NCI-H2227 treated with DMSO at 0.1 percent for 48 hours (cell line): ENCODE results near the gene GPSM1.

Experiments used
- DNase-seq: peaks from one replicate; lab custom pipeline; 2025; lab: John Stamatoyannopoulos, UW

The GPSM1 gene

GRCh38 chr9:136327304-136327974, at the start of gene GPSM1:
TSS of gene GPSM1 (plus strand) at chr9:136327539. CDS start at chr9:136327696, 157 bp downstream.
- no peak for DNase-seq

DNA sequence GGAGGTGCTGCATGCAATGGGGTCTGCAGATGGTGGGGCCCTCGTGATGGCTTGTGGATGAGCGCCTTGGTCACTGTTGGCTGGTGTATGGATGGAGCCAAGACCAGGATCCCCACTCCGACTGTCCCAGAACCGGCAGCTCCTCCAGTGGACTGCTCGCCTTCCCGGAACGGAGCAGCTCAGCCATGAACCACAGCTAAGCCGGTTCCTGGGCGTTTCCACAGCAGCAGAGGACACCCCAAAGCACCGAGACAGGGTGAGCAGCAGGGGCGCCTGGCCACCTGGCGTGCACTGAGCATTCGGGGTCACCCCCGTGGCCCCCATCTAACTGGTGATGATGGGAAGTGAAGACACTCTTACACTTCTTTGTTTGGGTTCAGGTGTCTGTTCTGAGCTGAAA, 49.6 kb upstream of the GPSM1 start:
- no peak for DNase-seq

DNA sequence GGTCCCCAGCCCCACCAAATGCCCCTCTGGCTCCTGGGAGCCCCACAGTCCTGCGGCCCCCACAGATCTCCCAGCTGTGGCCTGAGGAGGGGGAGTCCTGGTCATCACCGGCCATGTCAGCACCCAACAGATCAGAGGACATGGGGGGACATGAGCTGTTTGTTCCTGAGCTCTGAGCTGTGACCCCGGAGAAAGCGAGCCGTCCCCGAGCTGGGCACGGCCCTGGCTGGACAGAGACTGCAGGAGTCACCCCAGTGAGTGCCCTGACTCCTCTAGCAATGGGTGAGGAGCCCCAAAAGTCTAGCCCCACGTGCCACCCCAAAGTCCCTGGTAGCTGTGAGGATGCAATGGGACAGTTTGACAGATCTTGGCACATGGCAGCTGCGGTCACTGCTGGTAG, 49.1 kb upstream of the GPSM1 start:
- no peak for DNase-seq

DNA sequence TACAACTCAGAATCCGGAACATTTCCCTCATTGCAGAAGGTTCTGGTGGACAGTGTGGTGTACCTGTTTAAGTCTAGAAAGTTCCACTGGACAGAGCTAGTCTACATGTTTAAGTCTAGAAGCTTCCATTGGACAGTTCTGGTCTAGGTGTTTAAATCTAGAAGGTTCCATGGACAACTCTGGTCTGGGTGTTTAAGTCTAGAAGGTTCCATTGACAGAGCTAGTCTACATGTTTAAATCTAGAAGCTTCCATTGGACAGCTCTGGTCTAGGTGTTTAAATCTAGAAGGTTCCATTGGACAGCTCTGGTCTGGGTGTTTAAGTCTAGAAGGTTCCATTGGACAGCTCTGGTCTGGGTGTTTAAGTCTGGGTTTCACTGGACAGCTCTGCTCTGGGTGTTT, 48.4 kb upstream of the GPSM1 start:
- no peak for DNase-seq

- no peak for DNase-seq
These were observed 47.9 kb upstream of the GPSM1 start for GRCh38 chr9:136279471-136279870.

DNA sequence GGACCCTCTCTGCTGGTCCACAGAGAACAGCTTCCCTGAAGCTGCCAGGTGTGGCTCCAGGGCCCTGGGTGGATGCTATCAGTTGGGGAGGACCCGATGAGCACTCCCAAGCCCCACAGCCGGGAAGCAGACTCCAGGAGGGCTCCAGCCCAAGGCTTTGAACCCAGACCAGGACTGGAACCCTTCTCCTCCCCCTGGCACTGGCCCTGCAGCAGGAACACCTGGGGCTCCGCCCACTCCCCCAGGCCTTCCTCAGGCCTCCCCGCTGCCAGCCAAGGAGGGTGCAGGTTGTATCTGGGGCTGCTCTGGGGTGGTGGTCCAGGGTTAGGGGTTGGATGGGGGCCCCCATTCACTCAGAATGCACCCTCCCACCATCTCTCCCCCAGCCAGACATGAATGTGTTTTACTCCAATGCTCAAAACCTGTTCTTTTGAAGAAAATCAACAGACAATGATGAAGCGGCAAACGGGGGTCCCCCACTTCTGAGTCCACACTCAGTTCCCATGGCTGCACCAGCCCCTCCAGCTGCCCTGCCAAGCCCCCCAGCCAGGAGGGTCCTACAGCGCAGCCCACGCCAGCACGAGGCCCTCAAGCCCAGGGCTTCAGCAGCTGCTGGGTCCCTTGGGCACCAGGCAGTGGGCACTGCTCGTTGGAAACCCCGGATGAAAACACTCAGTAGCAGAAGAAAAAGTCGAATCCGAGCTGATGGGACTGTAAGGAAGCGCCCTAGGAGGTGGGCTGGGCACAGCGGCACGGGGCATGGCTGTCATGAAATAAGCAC, 46.6 kb upstream of the GPSM1 start:
- no peak for DNase-seq

DNA sequence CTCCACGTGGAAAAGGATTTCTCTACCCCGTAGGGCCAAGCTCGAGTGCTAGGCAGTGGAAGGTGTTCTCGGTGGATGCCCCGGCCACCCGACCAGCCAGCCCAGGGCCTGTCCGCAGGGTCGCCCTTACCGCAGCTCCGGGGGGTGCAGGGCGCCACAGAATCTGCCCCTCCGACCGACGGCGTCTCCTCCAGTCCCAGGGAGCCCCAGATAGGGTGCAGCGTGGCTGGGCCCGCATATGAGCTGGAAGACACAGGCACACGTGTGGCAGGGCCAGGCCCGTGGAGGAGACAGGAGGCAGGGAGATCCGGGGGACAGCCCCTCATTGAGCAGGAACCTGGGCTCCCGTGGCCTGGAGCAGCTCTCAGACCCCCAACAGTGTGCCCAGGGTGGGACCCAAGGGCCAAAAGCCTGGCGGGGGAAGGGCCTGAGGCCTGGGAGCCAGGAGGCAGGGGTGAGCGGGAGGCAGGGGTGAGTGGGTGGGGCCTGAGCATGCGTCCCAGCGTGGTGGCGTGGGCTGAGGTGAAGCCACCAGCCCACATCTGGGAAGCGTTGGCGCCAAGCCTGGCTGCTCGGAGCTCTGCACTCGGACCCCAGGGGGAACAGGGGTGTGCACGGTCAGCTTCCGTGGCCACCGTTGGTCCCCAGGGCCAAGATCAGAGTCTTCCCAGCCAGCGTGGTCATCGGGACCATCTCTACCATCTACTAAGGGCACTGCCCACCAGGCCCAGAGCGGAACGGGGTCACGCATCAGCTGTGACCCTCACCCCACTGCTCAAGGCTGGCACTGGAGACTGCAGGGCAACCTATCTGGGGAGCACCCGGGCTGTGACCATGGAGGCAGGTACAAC, 45.7 kb upstream of the GPSM1 start:
- DNase-seq = no peak

DNA sequence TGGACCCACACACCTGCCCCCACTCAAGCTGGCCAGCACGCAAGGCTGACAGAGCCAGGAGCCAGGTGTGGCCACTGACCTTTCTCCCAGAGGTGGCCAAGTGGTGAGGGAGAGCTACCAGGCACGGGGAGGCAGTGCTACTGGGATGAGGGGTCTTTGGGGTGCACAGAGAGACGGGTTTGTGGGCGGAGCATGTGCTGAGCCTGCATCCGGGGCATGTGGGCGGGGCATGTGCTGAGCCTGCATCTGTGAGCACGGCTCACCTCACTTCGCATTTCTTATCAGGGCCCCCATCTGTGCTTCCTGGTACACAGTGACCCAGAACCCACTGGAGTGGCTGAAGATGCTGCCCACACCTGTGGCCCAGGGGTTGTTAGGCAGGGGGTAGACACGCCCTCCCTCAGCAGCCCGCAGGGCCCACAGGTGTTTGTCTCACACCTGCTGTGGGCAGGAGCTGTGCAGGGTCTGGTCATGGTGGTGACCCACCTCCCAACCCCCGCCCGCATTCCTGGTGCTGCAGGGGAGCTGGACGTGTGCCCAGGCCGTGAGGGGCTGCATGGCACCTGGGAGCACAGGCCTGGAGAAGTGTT, 45.0 kb upstream of the GPSM1 start:
- no peak for DNase-seq

GRCh38 chr9:136283291-136284235, 43.8 kb upstream of the GPSM1 start:
- DNase-seq = peak; percentile 38

GRCh38 chr9:136284311-136284710, 43.0 kb upstream of the GPSM1 start:
- DNase-seq = no peak

DNA sequence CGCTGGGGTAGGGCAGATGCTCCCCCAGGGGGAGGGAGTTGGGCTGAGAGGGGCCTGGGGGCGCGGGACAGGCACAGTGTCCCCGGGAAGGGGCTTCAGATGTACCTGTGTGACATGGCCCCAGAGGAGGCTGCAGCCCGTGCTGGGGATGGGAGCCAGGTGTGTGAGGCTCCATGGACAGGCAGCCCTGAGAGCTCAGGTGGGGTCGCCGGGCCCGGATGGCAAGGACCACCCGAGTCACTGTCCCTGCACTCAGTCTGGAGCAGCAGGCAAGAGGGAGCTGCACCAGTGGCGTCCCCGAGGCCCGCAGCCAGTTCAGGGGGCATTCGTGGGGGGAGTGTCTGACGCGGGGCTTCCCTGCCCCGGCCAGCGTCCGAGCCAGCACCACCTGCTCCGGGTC, 42.4 kb upstream of the GPSM1 start:
- DNase-seq = no peak

GRCh38 chr9:136285501-136286358, 41.6 kb upstream of the GPSM1 start:
- no peak for DNase-seq

DNA sequence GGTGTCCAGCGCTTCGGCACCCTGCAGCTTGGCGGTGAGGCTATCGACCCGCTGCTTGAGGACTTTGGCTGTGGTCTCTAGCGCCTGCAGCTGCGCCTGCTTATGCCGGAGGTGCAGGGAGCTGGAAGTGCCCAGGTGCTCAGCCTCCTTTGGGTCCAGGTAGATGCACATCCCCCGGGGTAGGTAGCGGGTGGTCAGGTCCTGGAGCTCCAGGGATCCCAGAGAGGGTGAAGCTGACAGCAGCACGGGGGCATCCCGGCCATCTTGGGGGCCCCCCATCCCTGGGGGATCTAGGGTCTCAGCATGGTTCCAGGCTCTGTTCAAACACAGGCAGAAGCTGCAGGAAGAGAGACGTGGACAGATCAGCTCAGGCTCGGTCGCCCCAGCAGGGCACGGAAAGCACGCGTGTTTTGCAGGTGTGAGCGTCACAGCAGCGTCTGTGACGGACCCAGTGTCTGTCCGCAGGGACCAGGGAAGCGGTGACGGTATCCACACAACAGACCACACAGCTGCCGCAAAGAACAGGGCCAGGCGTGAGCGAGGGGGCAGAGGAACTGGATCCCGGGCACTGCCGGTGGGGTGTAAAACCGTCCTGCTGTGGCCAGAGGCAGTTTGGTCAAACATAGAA, 40.9 kb upstream of the GPSM1 start:
- DNase-seq = no peak

GRCh38 chr9:136286987-136287379, 40.4 kb upstream of the GPSM1 start:
- no peak for DNase-seq

DNA sequence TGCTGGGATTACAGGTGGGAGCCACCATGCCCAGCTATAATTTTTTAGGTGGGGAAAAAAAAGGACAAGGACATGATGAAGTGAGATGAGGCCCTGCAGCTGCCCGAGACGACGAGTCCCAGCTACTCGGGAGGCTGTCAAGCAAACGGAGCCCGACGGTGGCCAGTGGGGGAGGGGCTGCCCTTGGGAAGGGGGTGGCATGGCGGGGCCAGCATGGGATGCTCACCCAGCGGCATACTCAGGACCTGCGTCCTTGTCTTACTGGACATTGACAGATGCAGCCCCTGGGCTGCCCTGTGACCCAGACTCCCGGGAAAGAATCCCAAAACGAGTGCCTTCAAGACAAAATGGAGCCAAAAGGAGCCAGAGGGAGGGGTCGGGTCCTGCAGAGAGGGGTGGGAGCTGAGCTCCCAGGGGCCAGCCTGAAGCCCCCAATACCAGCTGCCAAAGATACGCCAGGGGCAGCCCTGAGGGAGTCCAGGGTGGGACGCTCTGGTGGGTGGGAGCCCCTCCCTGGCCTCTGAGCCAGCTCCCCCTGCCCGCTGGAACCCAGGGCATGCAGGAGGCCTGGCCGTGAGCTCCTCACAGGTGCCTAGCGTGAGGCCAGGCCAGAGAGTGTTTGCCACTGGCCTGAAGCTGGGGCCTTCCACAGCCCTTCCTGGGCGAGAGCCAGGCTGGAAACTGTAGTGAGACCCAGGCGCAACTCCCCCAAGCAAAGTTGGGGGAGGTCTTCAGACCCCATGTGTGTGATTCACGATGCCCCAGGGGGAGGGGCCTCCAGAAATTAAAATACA, 39.2 kb upstream of the GPSM1 start:
- no peak for DNase-seq

- DNase-seq = no peak
These were observed 37.5 kb upstream of the GPSM1 start for GRCh38 chr9:136289651-136290507.

- no peak for DNase-seq
These were observed 36.8 kb upstream of the GPSM1 start for GRCh38 chr9:136290508-136291000.
